GM12878 (cell line): Measurements from ENCODE around the gene CLNS1A. TPM values are rescaled to one million over a fixed set of nuclear protein-coding genes. Genes with fewer than 3 reads are reported as not detected.
A peak's percentile ranks its signal among the peaks of the same experiment; 100 is the strongest.

Experiments used
- ATF7 ChIP-seq: fragments of 450-650 bp; IDR thresholded peaks from 2 replicates; pipeline ENCODE4 v1.6.1; 2016; ENCODE audit warnings: low read depth, mild to moderate bottlenecking
- CREB1 ChIP-seq: IDR thresholded peaks from 2 replicates; pipeline ENCODE4 v1.6.1; 2012; ENCODE audit warnings: low read depth, mild to moderate bottlenecking, inconsistent platforms
- E4F1 ChIP-seq: fragments of 450-650 bp; IDR thresholded peaks from 2 replicates; pipeline ENCODE4 v1.6.1; 2018; ENCODE audit warnings: borderline replicate concordance, mild to moderate bottlenecking; ENCODE audit not compliant: partially characterized antibody
- ETV6 ChIP-seq, 2 experiments: fragments of 450-650 bp in 1 of 2; IDR thresholded peaks in 1 of 2; conservative IDR thresholded peaks in 1 of 2; 2 replicates each; pipeline ENCODE4 v1.6.1; 2014; ENCODE audit warnings: antibody characterized with exemption in 1 of 2, borderline replicate concordance in 1 of 2, low read depth in 1 of 2, mild to moderate bottlenecking in 1 of 2, moderate library complexity in 1 of 2
- HDAC6 ChIP-seq: fragments of 200-600 bp; sonication (generic); IDR thresholded peaks from one replicate; pipeline ENCODE4 v1.8.0; 2017; ENCODE audit warnings: antibody characterized with exemption; ENCODE audit not compliant: unreplicated experiment
- IKZF1 ChIP-seq: fragments of 450-650 bp; conservative IDR thresholded peaks from 2 replicates; pipeline ENCODE4 v1.6.1; 2017; ENCODE audit warnings: antibody characterized with exemption, mild to moderate bottlenecking
- JUND ChIP-seq: IDR thresholded peaks from 2 replicates; pipeline ENCODE4 v1.6.1; 2012; ENCODE audit warnings: low read depth, mild to moderate bottlenecking, low read length, improper control_type of control experiment, moderate library complexity
- KLF5 ChIP-seq: fragments of 450-650 bp; IDR thresholded peaks from 2 replicates; pipeline ENCODE4 v1.6.1; 2014; ENCODE audit warnings: mild to moderate bottlenecking; ENCODE audit not compliant: partially characterized antibody
- NBN ChIP-seq: fragments of 450-650 bp; IDR thresholded peaks from 2 replicates; pipeline ENCODE4 v1.6.1; 2016
- NFXL1 ChIP-seq: fragments of 450-650 bp; IDR thresholded peaks from 2 replicates; pipeline ENCODE4 v1.6.1; 2017; ENCODE audit warnings: antibody characterized with exemption, mild to moderate bottlenecking, borderline replicate concordance
- NR2C2 ChIP-seq: IDR thresholded peaks from 2 replicates; pipeline ENCODE4 v1.6.1; 2011; ENCODE audit warnings: borderline replicate concordance, low read depth; ENCODE audit not compliant: control insufficient read depth, insufficient read length
- POLR2A ChIP-seq: IDR thresholded peaks from 2 replicates; pipeline ENCODE4 v1.6.1; 2011; ENCODE audit warnings: low read depth, mild to moderate bottlenecking, low read length
- POLR2AphosphoS2 ChIP-seq: IDR thresholded peaks from 2 replicates; pipeline ENCODE4 v1.6.1; 2011; ENCODE audit warnings: low read depth, mild to moderate bottlenecking, low read length, improper control_type of control experiment, moderate library complexity
- SRF ChIP-seq, 2 experiments: IDR thresholded peaks; 2 replicates each; pipeline ENCODE4 v1.6.1; 2011; ENCODE audit warnings: low read depth in 2 of 2, low read length in 2 of 2, mild to moderate bottlenecking in 1 of 2, moderate library complexity in 1 of 2
- TCF7 ChIP-seq: IDR thresholded peaks from 2 replicates; pipeline ENCODE4 v1.6.1; 2014; ENCODE audit warnings: antibody characterized with exemption, borderline replicate concordance
- USF2 ChIP-seq: IDR thresholded peaks from 2 replicates; pipeline ENCODE4 v1.6.1; 2011; ENCODE audit warnings: low read depth, low read length, improper control_type of control experiment, borderline replicate concordance
- ZBTB11 ChIP-seq: fragments of 450-650 bp; formaldehyde crosslinking; IDR thresholded peaks from 2 replicates; pipeline ENCODE4 v1.5.0; 2022; ENCODE audit warnings: mild to moderate bottlenecking, missing genetic modification characterization
- ZNF207 ChIP-seq: fragments of 450-650 bp; IDR thresholded peaks from 2 replicates; pipeline ENCODE4 v1.6.1; 2014; ENCODE audit warnings: antibody characterized with exemption, mild to moderate bottlenecking, borderline replicate concordance
- ZNF217 ChIP-seq: fragments of 450-650 bp; IDR thresholded peaks from 2 replicates; pipeline ENCODE4 v1.6.1; 2017; ENCODE audit warnings: antibody characterized with exemption, mild to moderate bottlenecking
- ZNF687 ChIP-seq: fragments of 450-650 bp; IDR thresholded peaks from 2 replicates; pipeline ENCODE4 v1.6.1; 2017; ENCODE audit warnings: mild to moderate bottlenecking, moderate library complexity
- polyA plus RNA-seq, 11 experiments: library from polyadenylated mRNA; depleted of rRNA in 4 of 11; unstranded in 6 of 11; stranded (reverse) in 5 of 11; fragments of >200 nt; fragmentation: Nextera tagmentation in 4 of 11; fragmentation: Illumina TruSeq in 1 of 11; extraction: Ambion mirVana in 4 of 11; extraction: Trizol in 1 of 11; gene quantifications; 1 replicate in 1 of 11; 2 replicates in 10 of 11; pipeline versions ENCODE4 v1.2.1 to v1.2.3, GENCODE V29; 2011 to 2016; ENCODE audit warnings: inconsistent platforms in 2 of 11, missing spikeins in 2 of 11, low read depth in 1 of 11
- total RNA-seq, 4 experiments: library from RNA; depleted of rRNA in 3 of 4; stranded (reverse); fragments of >200 nt in 3 of 4; fragmentation: Illumina TruSeq in 1 of 4; extraction: Trizol in 1 of 4; gene quantifications; 2 replicates each; pipeline versions ENCODE4 v1.2.1 to v1.2.3, GENCODE V29; 2013 to 2021

CLNS1A gene
- total and polyA plus RNA-seq, 10 of the 15 experiments (the other 5 are each of a cell fraction or from before 2014, with no cell fraction given): 74.1 to 247 (median 167) TPM

GRCh38 chr11:77589521-77590193, 47.9 kb downstream of the CLNS1A start, which contains the start of gene AQP11 (continued):
- TF ChIP-seq ATF7 (no peak), HDAC6 (peak; percentile 75), ETV6 (conservative IDR thresholded peaks at IDR 0.05 in 1 of 2, IDR thresholded peaks at IDR 0.05 in 1 of 2; ENCODE audit: borderline replicate concordance in 1 of 2, low read depth in 1 of 2) (no peak), NBN (no peak), ZNF207 (no peak; the same call in 1 of the 2 replicates), TCF7 (no peak), KLF5 (peak; percentile 44), ZBTB11 (CRISPR knock-in tag) (no peak), SRF (IDR thresholded peaks at IDR 0.05; ENCODE audit: low read depth in 2 of 2, low read length in 2 of 2) (no peak), POLR2AphosphoS2 (no peak), USF2 (no peak), ZNF687 (peak; percentile 4), ZNF217 (no peak), E4F1 (no peak), NR2C2 (no peak), JUND (no peak), NFXL1 (no peak), CREB1 (no peak), IKZF1 (peak; percentile 57), POLR2A (peak; percentile 56)
